ENCODE data around the gene KCNIP4. TPM values are rescaled to one million over a fixed set of nuclear protein-coding genes. Genes with fewer than 3 reads are reported as not detected.

Gene KCNIP4
- total and polyA plus RNA-seq, 7 donors: 0.03 TPM; not detected in 6

GRCh38 chr4:21535898-21536297, 412.7 kb downstream of the KCNIP4 start:
- no peak for ATAC-seq
- WGBS, 3 donors: 49 to 61% (median 57%) methylated on average over 3 of the region's 3 CpGs
- H3K36me3 ChIP-seq (ENCODE audit: insufficient read depth in 1 of 2, low read depth in 1 of 2): no peaks in the 10 kb centered on the region
- TF ChIP-seq CTCF (IDR thresholded peaks at IDR 0.05): no peak
- no peak overlapping the region for H3K27ac ChIP-seq
- intact Hi-C loops (cut with DNase I): no loop called here
- no peaks in the 10 kb centered on the region for H3K27me3 ChIP-seq (ENCODE audit: insufficient read depth in 3 of 3, low read length in 2 of 3)
- H3K4me1 ChIP-seq: no peaks in the 10 kb centered on the region
- no peak overlapping the region for H3K4me3 ChIP-seq
- no peak for DNase-seq
- H3K9me3 ChIP-seq: no peaks in the 10 kb centered on the region

- no peak for ATAC-seq
- Histone ChIP-seq H3K4me3 (no peak overlapping the region), H3K27ac (no peak overlapping the region), H3K27me3 (ENCODE audit: insufficient read depth in 3 of 3, low read length in 2 of 3) (no peaks in the 10 kb centered on the region), H3K9me3 (no peaks in the 10 kb centered on the region), H3K36me3 (ENCODE audit: insufficient read depth in 1 of 2, low read depth in 1 of 2) (no peaks in the 10 kb centered on the region), H3K4me1 (no peaks in the 10 kb centered on the region)
- no peak for TF ChIP-seq CTCF (IDR thresholded peaks at IDR 0.05)
- intact Hi-C loops (cut with DNase I): no loop called here
- no peak for DNase-seq
These were observed 417.5 kb downstream of the KCNIP4 start for GRCh38 chr4:21531048-21531447.

GRCh38 chr4:21529214-21529613, 419.4 kb downstream of the KCNIP4 start:
- Histone ChIP-seq H3K27me3 (ENCODE audit: insufficient read depth in 3 of 3, low read length in 2 of 3) (no peaks in the 10 kb centered on the region), H3K4me3 (no peak overlapping the region), H3K9me3 (no peaks in the 10 kb centered on the region), H3K27ac (no peak overlapping the region), H3K36me3 (ENCODE audit: insufficient read depth in 1 of 2, low read depth in 1 of 2) (no peaks in the 10 kb centered on the region), H3K4me1 (no peaks in the 10 kb centered on the region)
- no peak for TF ChIP-seq CTCF (IDR thresholded peaks at IDR 0.05)
- DNase-seq: no peak
- no peak for ATAC-seq
- intact Hi-C loops (cut with DNase I): no loop called here
- WGBS, 3 donors: 43 to 62% (median 61%) methylated on average over 1 of the region's 1 CpG

- Histone ChIP-seq H3K36me3 (ENCODE audit: insufficient read depth in 1 of 2, low read depth in 1 of 2) (no peaks in the 10 kb centered on the region), H3K4me1 (no peaks in the 10 kb centered on the region), H3K27ac (no peak overlapping the region), H3K9me3 (no peaks in the 10 kb centered on the region), H3K27me3 (ENCODE audit: insufficient read depth in 3 of 3, low read length in 2 of 3) (no peaks in the 10 kb centered on the region), H3K4me3 (no peak overlapping the region)
- ATAC-seq (no peak), DNase-seq (no peak)
- 84 to 90% (median 89%) methylated on average over 3 of the region's 3 CpGs for WGBS, 3 donors
- intact Hi-C loops (cut with DNase I): no loop called here
- TF ChIP-seq CTCF (IDR thresholded peaks at IDR 0.05): no peak
These were observed 426.3 kb downstream of the KCNIP4 start for GRCh38 chr4:21522296-21522695.

GRCh38 chr4:21517126-21517859, 431.3 kb downstream of the KCNIP4 start:
- no peaks in the 10 kb centered on the region for H3K36me3 ChIP-seq (ENCODE audit: insufficient read depth in 1 of 2, low read depth in 1 of 2)
- DNase-seq (no peak), ATAC-seq (no peak)
- no peak overlapping the region for H3K27ac ChIP-seq
- 75 to 80% (median 79%) methylated on average over 5 of the region's 5 CpGs for WGBS, 3 donors
- H3K9me3 ChIP-seq: no peaks in the 10 kb centered on the region
- no peaks in the 10 kb centered on the region for H3K4me1 ChIP-seq
- intact Hi-C loops (cut with DNase I): loop anchor here in 1 of 2 donors (10.0 kb wide), 1 partner anchor 248 kb away; no protein-coding TSS in a partner anchor
- no peak overlapping the region for H3K4me3 ChIP-seq
- no peak for TF ChIP-seq CTCF (IDR thresholded peaks at IDR 0.05)
- H3K27me3 ChIP-seq (ENCODE audit: insufficient read depth in 3 of 3, low read length in 2 of 3): no peaks in the 10 kb centered on the region

All from psoas muscle (tissue), 8 donors.